GM21526 (cell line): ENCODE results near the gene CAPS2.

Experiments
- ATAC-seq: cut with Tn5 transposase; IDR thresholded peaks from one replicate; pipeline ENCODE4 v1.9.1; 2021; ENCODE audit warnings: moderate library complexity; ENCODE audit not compliant: unreplicated experiment, low FRiP score

Gene CAPS2

GRCh38 chr12:75305412-75306332 lies 24.5 kb downstream of the CAPS2 start:
- no peak for ATAC-seq

GRCh38 chr12:75302781-75303180 lies 27.3 kb downstream of the CAPS2 start:
- ATAC-seq: no peak

DNA sequence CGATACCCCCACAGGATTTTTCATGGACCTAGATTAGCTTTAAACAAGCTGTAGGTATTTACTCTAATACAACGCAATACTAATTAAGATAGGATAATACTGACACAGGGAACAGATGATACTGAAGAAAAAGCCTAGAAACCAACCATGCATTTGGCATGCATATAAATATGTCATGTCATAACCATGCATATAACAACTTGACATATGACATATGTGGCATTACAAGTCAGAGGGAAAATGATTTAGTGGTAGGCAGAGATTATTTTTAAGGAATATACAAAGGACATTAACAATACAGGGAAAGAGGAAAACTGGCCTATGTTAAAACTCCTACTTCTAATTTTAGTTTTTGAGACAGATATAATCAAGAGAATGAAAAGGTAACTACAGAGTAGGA lies 27.9 kb downstream of the CAPS2 start:
- ATAC-seq: no peak

DNA sequence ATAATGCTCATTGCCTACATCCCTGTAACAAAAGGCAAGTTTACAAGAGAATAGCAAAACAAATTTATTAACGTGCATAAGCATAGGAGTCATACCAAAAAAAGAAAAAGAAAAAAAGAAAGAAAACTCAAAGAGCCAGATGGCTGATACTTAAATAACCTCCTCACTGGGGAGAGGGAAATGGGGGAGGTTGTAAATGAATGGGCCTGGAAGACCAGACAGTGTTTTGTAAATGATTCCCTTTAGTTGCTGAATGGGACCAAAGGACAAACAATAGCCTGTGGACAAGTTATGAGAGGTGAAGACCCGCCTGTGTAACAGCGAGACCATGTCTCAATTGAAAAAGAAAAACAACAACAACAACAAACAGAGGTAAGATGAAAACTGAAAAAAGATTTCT lies 35.3 kb downstream of the CAPS2 start:
- no peak for ATAC-seq

DNA sequence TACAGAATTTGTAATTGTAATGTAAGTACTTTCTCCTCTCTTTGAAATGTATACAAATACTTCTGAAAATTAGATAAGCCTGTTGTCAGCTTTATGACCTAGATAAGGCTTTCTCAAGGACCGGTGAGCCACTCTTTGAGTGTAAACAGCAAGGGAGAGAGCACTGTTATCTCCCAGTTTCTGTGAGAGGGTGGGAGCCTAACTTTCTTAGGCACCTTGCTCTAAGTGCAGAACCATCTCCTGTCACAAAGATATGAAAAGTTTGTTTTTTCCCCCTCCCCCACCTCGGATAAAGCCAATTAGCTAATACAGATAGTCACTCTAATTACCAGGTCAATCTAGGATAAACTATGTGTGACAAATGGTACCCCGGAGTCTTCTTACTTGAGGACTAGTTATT lies 35.8 kb downstream of the CAPS2 start:
- no peak for ATAC-seq

DNA sequence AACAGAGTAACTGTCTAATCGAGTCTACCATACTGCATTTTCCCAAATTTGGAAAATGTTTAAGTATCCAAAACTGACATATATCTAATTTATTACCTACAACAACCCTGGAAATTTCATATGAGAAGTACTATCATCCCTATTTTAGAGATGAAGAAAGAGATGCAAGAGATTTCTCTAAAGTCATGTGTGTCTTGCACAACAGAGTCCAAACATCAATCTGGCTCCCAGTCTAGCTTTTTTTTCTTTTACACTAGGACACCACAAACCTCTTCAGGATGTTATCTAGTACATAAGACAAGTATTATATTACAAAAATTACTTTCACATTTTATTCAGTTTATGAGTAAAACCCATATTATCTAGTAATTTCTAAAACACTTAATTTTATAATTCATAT lies 39.1 kb downstream of the CAPS2 start:
- no peak for ATAC-seq

GRCh38 chr12:75289753-75290152 lies 40.4 kb downstream of the CAPS2 start:
- no peak for ATAC-seq

DNA sequence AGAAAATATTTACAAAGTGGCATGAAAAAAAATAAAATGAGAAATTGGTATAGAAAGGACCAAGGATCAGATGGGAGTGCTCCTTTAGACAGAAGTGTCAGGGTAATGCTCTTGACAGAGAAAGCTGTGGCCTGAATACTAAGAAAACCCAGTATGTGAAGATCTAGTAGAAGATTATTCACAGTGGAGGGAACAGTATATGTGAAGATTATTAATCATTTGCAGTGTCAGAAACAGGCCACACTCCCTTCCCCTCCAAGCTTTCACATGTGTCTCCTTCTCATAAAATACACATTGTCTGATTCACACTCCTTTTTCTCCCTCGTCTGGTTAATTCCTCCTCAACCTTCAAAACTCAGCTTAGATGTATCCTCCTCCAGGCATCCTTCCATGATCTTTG lies 41.3 kb downstream of the CAPS2 start:
- no peak for ATAC-seq

DNA sequence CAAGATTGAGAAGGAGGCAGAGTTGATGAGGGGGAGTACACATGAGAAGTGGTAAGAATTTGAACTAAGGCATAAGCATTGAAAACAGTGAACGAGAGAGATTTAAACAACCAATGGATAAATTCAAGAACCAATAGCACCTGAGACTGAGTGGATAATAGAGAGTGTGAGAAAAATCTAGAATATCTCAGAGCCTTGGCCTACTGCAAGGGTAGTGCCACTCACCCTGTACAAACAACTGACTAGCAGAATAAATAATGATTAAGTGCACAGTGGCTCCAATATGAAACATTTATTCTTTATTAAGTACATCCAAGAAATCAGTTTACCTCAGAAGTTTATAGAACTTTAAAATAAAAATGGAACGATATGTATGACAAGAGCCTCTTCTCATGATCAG lies 54.4 kb downstream of the CAPS2 start:
- ATAC-seq: no peak

GRCh38 chr12:75271576-75271975 lies 58.5 kb downstream of the CAPS2 start:
- ATAC-seq: no peak

DNA sequence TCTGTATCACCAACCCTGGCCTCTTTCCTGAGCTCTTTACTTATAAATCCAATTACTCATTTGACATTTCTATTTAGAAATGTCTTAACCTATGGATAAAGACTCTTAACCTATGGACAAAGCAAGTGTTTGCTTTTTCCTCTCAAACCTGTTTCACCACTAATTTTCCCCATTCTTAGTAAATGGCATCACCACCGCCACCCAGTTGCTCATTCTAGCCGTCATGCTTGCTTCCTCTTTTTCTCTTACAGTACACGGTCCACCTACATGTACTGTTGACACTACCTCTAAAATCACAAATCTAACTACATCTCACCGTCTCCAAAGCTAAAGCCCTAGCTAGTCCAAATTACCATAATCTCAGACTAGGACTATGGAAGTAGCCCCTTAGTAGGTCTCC lies 60.0 kb downstream of the CAPS2 start:
- no peak for ATAC-seq

DNA sequence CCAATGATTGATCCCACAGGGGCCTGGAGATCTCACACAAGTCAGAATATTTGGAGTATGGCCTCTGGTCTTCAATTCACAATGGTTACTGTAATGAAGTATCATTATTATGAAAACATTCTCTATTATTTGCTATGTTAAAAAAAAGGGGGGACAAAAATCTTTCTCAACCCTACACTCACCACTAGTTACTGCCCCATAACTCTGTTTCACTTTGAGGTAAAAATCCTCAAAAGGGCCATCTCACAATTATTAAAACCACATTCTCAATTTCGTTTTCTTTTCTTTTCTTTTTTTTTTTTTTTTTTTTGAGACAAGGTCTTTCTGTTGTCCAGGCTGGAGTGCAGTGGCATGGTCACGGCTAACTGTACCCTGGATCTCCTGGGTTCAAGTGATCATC lies 60.9 kb downstream of the CAPS2 start:
- ATAC-seq: no peak

DNA sequence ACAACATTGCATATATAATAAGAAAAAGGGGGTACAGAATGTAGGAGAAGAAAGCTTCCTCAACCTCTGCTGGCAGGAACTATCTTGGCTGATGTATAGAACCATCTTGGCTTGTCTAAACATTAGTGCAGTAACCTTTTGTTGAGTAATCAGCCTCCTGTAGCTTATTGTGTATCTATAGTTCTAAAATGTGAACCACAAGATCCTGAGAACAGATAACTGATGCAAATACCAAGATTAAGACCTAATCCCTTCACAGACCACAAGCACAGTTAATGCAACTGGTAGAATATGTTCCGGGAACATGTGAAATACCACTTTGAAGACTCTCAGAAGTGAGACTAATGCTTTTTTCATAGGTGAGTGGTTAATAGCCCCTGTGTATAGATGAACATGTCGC lies 69.8 kb downstream of the CAPS2 start:
- no peak for ATAC-seq

DNA sequence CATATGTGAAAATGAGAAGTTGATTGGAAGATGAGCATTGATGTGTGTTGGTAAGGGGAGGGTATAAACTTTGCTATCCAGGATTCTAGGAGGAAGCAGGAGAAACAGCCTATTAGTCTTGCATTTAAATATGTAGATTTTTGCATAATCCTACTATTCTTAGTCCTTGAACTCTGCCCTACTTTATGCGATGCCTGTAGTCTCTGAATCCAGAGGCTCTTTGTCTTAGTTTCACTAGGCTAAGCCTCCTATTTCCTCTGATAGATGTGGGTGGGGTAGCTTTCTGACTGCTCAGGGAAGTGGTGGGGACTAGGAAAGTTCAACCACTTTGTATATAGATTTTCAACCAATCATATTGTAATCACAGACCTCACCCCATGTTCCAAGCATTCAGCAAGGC lies 71.0 kb downstream of the CAPS2 start:
- ATAC-seq: no peak

GRCh38 chr12:75257510-75257909 lies 72.6 kb downstream of the CAPS2 start:
- no peak for ATAC-seq

DNA sequence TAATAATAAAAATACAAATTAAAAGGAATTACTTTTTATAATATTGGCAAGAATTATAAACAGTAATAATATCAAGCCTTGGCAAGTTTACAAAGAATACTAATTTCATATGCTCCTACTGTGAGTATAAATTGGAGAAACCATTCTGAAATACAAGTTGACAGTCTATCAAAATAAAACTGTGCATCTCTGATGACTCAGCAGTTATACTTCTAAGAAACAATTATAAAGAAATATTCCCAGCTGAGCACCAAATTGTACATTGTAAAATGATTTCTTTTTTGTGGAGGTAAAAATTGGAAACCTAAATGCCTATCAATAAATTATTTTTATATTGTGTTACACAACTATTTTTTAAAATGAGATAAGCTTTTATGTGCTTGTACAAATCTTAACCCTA lies 85.0 kb downstream of the CAPS2 start:
- ATAC-seq: no peak

DNA sequence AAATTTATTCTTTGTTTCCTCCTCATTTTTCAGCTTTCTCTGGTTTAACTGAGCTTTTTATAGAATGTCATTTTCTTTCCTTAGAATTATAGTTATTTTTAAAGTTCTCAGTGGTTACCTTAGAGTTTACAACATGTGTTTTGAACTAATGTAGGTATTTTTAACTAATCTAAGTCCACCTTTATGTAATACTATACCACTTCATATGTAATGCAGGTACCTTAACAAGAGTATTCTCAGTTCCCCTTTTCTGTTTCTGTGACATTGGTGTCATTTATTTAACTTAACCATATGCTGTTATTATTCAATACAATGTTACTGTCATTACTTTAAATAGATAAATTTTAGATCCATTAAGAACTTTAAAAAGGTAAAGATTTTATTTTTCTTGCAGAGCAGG lies 90.1 kb downstream of the CAPS2 start:
- peak; percentile 98 for ATAC-seq

GRCh38 chr12:75236206-75236605 lies 93.9 kb downstream of the CAPS2 start:
- ATAC-seq: no peak

GRCh38 chr12:75227132-75227531 lies 103.0 kb downstream of the CAPS2 start:
- no peak for ATAC-seq
